HUES48 (cell line): ENCODE data around the gene CASP2.

ENCODE experiments used
- H3K27ac ChIP-seq: one replicate; pipeline ENCODE4 v1.7.0; 2013; ENCODE audit warnings: low read depth, low read length, inconsistent platforms
- H3K27me3 ChIP-seq: 2 replicates; pipeline ENCODE4 v1.6.1; 2013; ENCODE audit warnings: mild to moderate bottlenecking, low read length; ENCODE audit not compliant: control insufficient read depth, insufficient read depth
- H3K36me3 ChIP-seq: 2 replicates; pipeline ENCODE4 v1.6.1; 2013; ENCODE audit warnings: low read length; ENCODE audit not compliant: control insufficient read depth, insufficient read depth
- H3K4me1 ChIP-seq: 2 replicates; pipeline ENCODE4 v1.6.1; 2013; ENCODE audit warnings: mild to moderate bottlenecking, low read length; ENCODE audit not compliant: control insufficient read depth, insufficient read depth
- H3K4me3 ChIP-seq: 2 replicates; pipeline ENCODE4 v1.5.1; 2013; ENCODE audit warnings: mild to moderate bottlenecking, low read depth, low read length
- H3K9ac ChIP-seq: 2 replicates; pipeline ENCODE4 v1.6.1; 2013; ENCODE audit warnings: mild to moderate bottlenecking, low read depth, low read length, moderate library complexity
- H3K9me3 ChIP-seq: 2 replicates; pipeline ENCODE4 v1.6.1; 2013; ENCODE audit warnings: low read length; ENCODE audit not compliant: control insufficient read depth, insufficient read depth

CASP2 gene

GRCh38 chr7:143250199-143250598 lies 38.0 kb upstream of the CASP2 start:
- no peaks in the 10 kb centered on the region for H3K36me3 ChIP-seq
- H3K9me3 ChIP-seq = no peaks in the 10 kb centered on the region
- no peak overlapping the region for H3K9ac ChIP-seq
- no peaks in the 10 kb centered on the region for H3K27me3 ChIP-seq
- H3K4me1 ChIP-seq = no peaks in the 10 kb centered on the region
- no peak overlapping the region for H3K4me3 ChIP-seq
- H3K27ac ChIP-seq = no peak overlapping the region

GRCh38 chr7:143250822-143251221 lies 37.3 kb upstream of the CASP2 start:
- no peaks in the 10 kb centered on the region for H3K4me1 ChIP-seq
- H3K27me3 ChIP-seq = no peaks in the 10 kb centered on the region
- H3K9ac ChIP-seq = no peak overlapping the region
- no peaks in the 10 kb centered on the region for H3K36me3 ChIP-seq
- H3K27ac ChIP-seq = no peak overlapping the region
- no peak overlapping the region for H3K4me3 ChIP-seq
- H3K9me3 ChIP-seq = no peaks in the 10 kb centered on the region

GRCh38 chr7:143252006-143252405 lies 36.1 kb upstream of the CASP2 start:
- H3K27me3 ChIP-seq = no peaks in the 10 kb centered on the region
- no peaks in the 10 kb centered on the region for H3K36me3 ChIP-seq
- H3K9ac ChIP-seq = no peak overlapping the region
- H3K4me1 ChIP-seq = no peaks in the 10 kb centered on the region
- no peaks in the 10 kb centered on the region for H3K9me3 ChIP-seq
- no peak overlapping the region for H3K27ac ChIP-seq
- no peak overlapping the region for H3K4me3 ChIP-seq

GRCh38 chr7:143255564-143255963 lies 32.6 kb upstream of the CASP2 start:
- H3K9ac ChIP-seq = no peak overlapping the region
- no peak overlapping the region for H3K4me3 ChIP-seq
- H3K36me3 ChIP-seq = no peaks in the 10 kb centered on the region
- H3K27ac ChIP-seq = no peak overlapping the region
- H3K27me3 ChIP-seq = no peaks in the 10 kb centered on the region
- no peaks in the 10 kb centered on the region for H3K9me3 ChIP-seq
- no peaks in the 10 kb centered on the region for H3K4me1 ChIP-seq

GRCh38 chr7:143256325-143256724 lies 31.8 kb upstream of the CASP2 start:
- H3K9ac ChIP-seq = no peak overlapping the region

GRCh38 chr7:143256932-143257331 lies 31.2 kb upstream of the CASP2 start:
- no peaks in the 10 kb centered on the region for H3K9me3 ChIP-seq
- no peak overlapping the region for H3K4me3 ChIP-seq
- H3K4me1 ChIP-seq = no peaks in the 10 kb centered on the region
- H3K27ac ChIP-seq = no peak overlapping the region
- H3K27me3 ChIP-seq = no peaks in the 10 kb centered on the region
- no peak overlapping the region for H3K9ac ChIP-seq
- H3K36me3 ChIP-seq = no peaks in the 10 kb centered on the region

More at GRCh38 chr7:143256325-143256724, 31.8 kb upstream of the CASP2 start:
- H3K36me3 ChIP-seq = no peaks in the 10 kb centered on the region
- H3K27ac ChIP-seq = no peak overlapping the region
- H3K27me3 ChIP-seq = no peaks in the 10 kb centered on the region
- H3K9me3 ChIP-seq = no peaks in the 10 kb centered on the region
- H3K4me3 ChIP-seq = no peak overlapping the region
- no peaks in the 10 kb centered on the region for H3K4me1 ChIP-seq

- H3K4me1 ChIP-seq = no peaks in the 10 kb centered on the region
- no peak overlapping the region for H3K27ac ChIP-seq
- H3K9me3 ChIP-seq = no peaks in the 10 kb centered on the region
- H3K27me3 ChIP-seq = no peaks in the 10 kb centered on the region
- H3K9ac ChIP-seq = no peak overlapping the region
- H3K4me3 ChIP-seq = no peak overlapping the region
- no peaks in the 10 kb centered on the region for H3K36me3 ChIP-seq
These were observed 30.6 kb upstream of the CASP2 start for GRCh38 chr7:143257501-143257900.

- no peaks in the 10 kb centered on the region for H3K27me3 ChIP-seq
- H3K9me3 ChIP-seq = no peaks in the 10 kb centered on the region
- H3K4me3 ChIP-seq = no peak overlapping the region
- H3K9ac ChIP-seq = no peak overlapping the region
- H3K4me1 ChIP-seq = no peaks in the 10 kb centered on the region
- H3K27ac ChIP-seq = no peak overlapping the region
- no peaks in the 10 kb centered on the region for H3K36me3 ChIP-seq
These were observed 29.3 kb upstream of the CASP2 start for GRCh38 chr7:143258831-143259230.

- Histone ChIP-seq H3K27ac (no peak overlapping the region), H3K9me3 (no peaks in the 10 kb centered on the region)
These were observed 28.4 kb upstream of the CASP2 start for GRCh38 chr7:143259765-143260164.

GRCh38 chr7:143261901-143262300 lies 26.2 kb upstream of the CASP2 start:
- Histone ChIP-seq H3K36me3 (peaks cover 3% of the 10 kb centered on the region; the same call in 1 of the 2 replicates), H3K27ac (no peak overlapping the region), H3K27me3 (no peaks in the 10 kb centered on the region), H3K9me3 (no peaks in the 10 kb centered on the region), H3K4me1 (no peaks in the 10 kb centered on the region), H3K4me3 (no peak overlapping the region), H3K9ac (no peak overlapping the region)

More at GRCh38 chr7:143259765-143260164, 28.4 kb upstream of the CASP2 start:
- Histone ChIP-seq H3K4me3 (no peak overlapping the region), H3K27me3 (no peaks in the 10 kb centered on the region), H3K36me3 (no peaks in the 10 kb centered on the region), H3K4me1 (no peaks in the 10 kb centered on the region), H3K9ac (no peak overlapping the region)

- Histone ChIP-seq H3K9me3 (no peaks in the 10 kb centered on the region), H3K27me3 (no peaks in the 10 kb centered on the region), H3K27ac (peak within 1 kb of the TSS; percentile 71), H3K36me3 (peaks cover 8% of the 10 kb centered on the region; the same call in 1 of the 2 replicates), H3K4me3 (peak within 1 kb of the TSS; percentile 86), H3K9ac (peak within 1 kb of the TSS; percentile 55), H3K4me1 (no peaks in the 10 kb centered on the region)
These were observed 24.6 kb upstream of the CASP2 start, which contains the start of gene GSTK1 for GRCh38 chr7:143263266-143264195. Gene GSTK1, plus strand, starts transcription at chr7:143263441. Its CDS starts 73 bp downstream, at chr7:143263514.
